Activated T-helper 2 cell treated with anti-CD3 and anti-CD28 coated beads, Interferon-gamma antibody, Interleukin-2, Interleukin-4, amounts not matched to agents 10 μg/mL and 5 μg/mL and 100 μg/mL, durations not matched to agents 14 hours and 24 hours and 36 hours (primary cell): ENCODE data around the gene COL5A1. TPM values are rescaled to one million over a fixed set of nuclear protein-coding genes. Genes with fewer than 3 reads are reported as not detected.
A peak's percentile ranks its signal among the peaks of the same experiment; 100 is the strongest.
"Not testable (repeated sequence)": the region's sequence is repeated elsewhere in the genome, so short reads cannot be mapped to it uniquely, and the experiment has no call there.

Source experiments
- DNase-seq: peaks from one replicate; pipeline ENCODE4 v3.0.0; 2021; ENCODE audit warnings: low spot score
- H3K27ac Mint-ChIP-seq: one replicate; pipeline ENCODE4 v1.8.0; 2021; ENCODE audit warnings: mixed read lengths
- H3K27me3 Mint-ChIP-seq: one replicate; pipeline ENCODE4 v1.8.0; 2021; ENCODE audit warnings: low read depth, mixed read lengths
- H3K36me3 Mint-ChIP-seq: one replicate; pipeline ENCODE4 v1.8.0; 2021; ENCODE audit warnings: low read depth, mixed read lengths
- H3K4me1 Mint-ChIP-seq: one replicate; pipeline ENCODE4 v1.8.0; 2021; ENCODE audit warnings: low read depth, mixed read lengths
- H3K4me3 Mint-ChIP-seq: one replicate; pipeline ENCODE4 v1.8.0; 2021; ENCODE audit warnings: low read depth, mild to moderate bottlenecking, moderate library complexity, mixed read lengths
- H3K9me3 Mint-ChIP-seq: one replicate; pipeline ENCODE4 v1.8.0; 2021; ENCODE audit warnings: mixed read lengths
- intact Hi-C: fragments of 100-400 bp; cut with micrococcal nuclease; formaldehyde crosslinking; loops from one replicate; pipeline ENCODE4 v1.15.1; 2023
- total RNA-seq: library from RNA; stranded (reverse); gene quantifications from 2 replicates; pipeline ENCODE4 v1.2.3, GENCODE V29; 2022

The COL5A1 gene
- total RNA-seq, 1 donor from 2014 or later: not detected

- peaks cover 4% of the 10 kb centered on the region for H3K4me1 Mint-ChIP-seq
- intact Hi-C loops: no loop called here
- no peak overlapping the region for H3K4me3 Mint-ChIP-seq
- H3K27ac Mint-ChIP-seq: no peak overlapping the region
- no peaks in the 10 kb centered on the region for H3K9me3 Mint-ChIP-seq
- H3K27me3 Mint-ChIP-seq: no peaks in the 10 kb centered on the region
- DNase-seq: no peak
- H3K36me3 Mint-ChIP-seq: no peaks in the 10 kb centered on the region
These were observed 54.8 kb downstream of the COL5A1 start for GRCh38 chr9:134696433-134696832.

GRCh38 chr9:134698111-134698510 lies 56.5 kb downstream of the COL5A1 start:
- intact Hi-C loops: loop anchor here (1.0 kb wide), 2 partner anchors 41 to 160 kb away; no protein-coding TSS in a partner anchor
- no peak overlapping the region for H3K27ac Mint-ChIP-seq
- peaks cover 3% of the 10 kb centered on the region for H3K4me1 Mint-ChIP-seq
- no peak for DNase-seq
- H3K9me3 Mint-ChIP-seq: no peaks in the 10 kb centered on the region
- no peaks in the 10 kb centered on the region for H3K36me3 Mint-ChIP-seq
- no peak overlapping the region for H3K4me3 Mint-ChIP-seq
- H3K27me3 Mint-ChIP-seq: no peaks in the 10 kb centered on the region

- no peaks in the 10 kb centered on the region for H3K9me3 Mint-ChIP-seq
- intact Hi-C loops: loop anchor here (1.0 kb wide), 2 partner anchors 41 to 160 kb away; no protein-coding TSS in a partner anchor
- no peaks in the 10 kb centered on the region for H3K4me1 Mint-ChIP-seq
- H3K4me3 Mint-ChIP-seq: no peak overlapping the region
- DNase-seq: peak; percentile 47
- no peaks in the 10 kb centered on the region for H3K36me3 Mint-ChIP-seq
- H3K27me3 Mint-ChIP-seq: no peaks in the 10 kb centered on the region
- H3K27ac Mint-ChIP-seq: no peak overlapping the region
These were observed 57.2 kb downstream of the COL5A1 start for GRCh38 chr9:134698587-134699342.

- no peaks in the 10 kb centered on the region for H3K36me3 Mint-ChIP-seq
- no peak for DNase-seq
- no peaks in the 10 kb centered on the region for H3K27me3 Mint-ChIP-seq
- H3K4me1 Mint-ChIP-seq: no peaks in the 10 kb centered on the region
- intact Hi-C loops: no loop called here
- H3K4me3 Mint-ChIP-seq: no peak overlapping the region
- H3K9me3 Mint-ChIP-seq: no peaks in the 10 kb centered on the region
- no peak overlapping the region for H3K27ac Mint-ChIP-seq
These were observed 57.7 kb downstream of the COL5A1 start for GRCh38 chr9:134699343-134699740.

GRCh38 chr9:134700636-134701350 lies 59.2 kb downstream of the COL5A1 start:
- no peak for DNase-seq
- Mint-ChIP-seq H3K9me3 (no peaks in the 10 kb centered on the region), H3K4me1 (no peaks in the 10 kb centered on the region), H3K27ac (no peak overlapping the region), H3K27me3 (no peaks in the 10 kb centered on the region), H3K36me3 (no peaks in the 10 kb centered on the region), H3K4me3 (no peak overlapping the region)
- intact Hi-C loops: no loop called here

- Mint-ChIP-seq H3K36me3 (no peaks in the 10 kb centered on the region), H3K4me1 (no peaks in the 10 kb centered on the region), H3K27me3 (no peaks in the 10 kb centered on the region), H3K27ac (no peak overlapping the region), H3K9me3 (no peaks in the 10 kb centered on the region), H3K4me3 (no peak overlapping the region)
- DNase-seq: no peak
- intact Hi-C loops: no loop called here
These were observed 60.1 kb downstream of the COL5A1 start for GRCh38 chr9:134701581-134702259.

GRCh38 chr9:134702291-134702690 lies 60.7 kb downstream of the COL5A1 start:
- Mint-ChIP-seq H3K9me3 (no peaks in the 10 kb centered on the region), H3K4me3 (no peak overlapping the region), H3K4me1 (no peaks in the 10 kb centered on the region), H3K27ac (no peak overlapping the region), H3K27me3 (no peaks in the 10 kb centered on the region), H3K36me3 (no peaks in the 10 kb centered on the region)
- intact Hi-C loops: no loop called here
- DNase-seq: no peak

- H3K27ac Mint-ChIP-seq, H3K9me3 Mint-ChIP-seq, H3K4me3 Mint-ChIP-seq, intact Hi-C loops, H3K27me3 Mint-ChIP-seq, DNase-seq, H3K36me3 Mint-ChIP-seq, H3K4me1 Mint-ChIP-seq: not testable (repeated sequence)
These were observed 62.1 kb downstream of the COL5A1 start for GRCh38 chr9:134703730-134704114.

GRCh38 chr9:134704498-134704897 lies 62.9 kb downstream of the COL5A1 start:
- Mint-ChIP-seq H3K36me3 (no peaks in the 10 kb centered on the region), H3K4me3 (no peak overlapping the region), H3K27me3 (no peaks in the 10 kb centered on the region), H3K9me3 (no peaks in the 10 kb centered on the region), H3K27ac (no peak overlapping the region), H3K4me1 (no peaks in the 10 kb centered on the region)
- intact Hi-C loops: no loop called here
- no peak for DNase-seq

- H3K27ac Mint-ChIP-seq: no peak overlapping the region
- H3K36me3 Mint-ChIP-seq: no peaks in the 10 kb centered on the region
- H3K4me3 Mint-ChIP-seq: no peak overlapping the region
- H3K4me1 Mint-ChIP-seq: no peaks in the 10 kb centered on the region
- H3K27me3 Mint-ChIP-seq: no peaks in the 10 kb centered on the region
- no peaks in the 10 kb centered on the region for H3K9me3 Mint-ChIP-seq
- intact Hi-C loops: no loop called here
- DNase-seq: no peak
These were observed 64.2 kb downstream of the COL5A1 start for GRCh38 chr9:134705786-134706185.

- no peak overlapping the region for H3K27ac Mint-ChIP-seq
- H3K4me1 Mint-ChIP-seq: no peaks in the 10 kb centered on the region
- H3K4me3 Mint-ChIP-seq: no peak overlapping the region
- no peaks in the 10 kb centered on the region for H3K27me3 Mint-ChIP-seq
- no peaks in the 10 kb centered on the region for H3K36me3 Mint-ChIP-seq
- no peak for DNase-seq
- no peaks in the 10 kb centered on the region for H3K9me3 Mint-ChIP-seq
- intact Hi-C loops: no loop called here
These were observed 64.9 kb downstream of the COL5A1 start for GRCh38 chr9:134706522-134706921.

GRCh38 chr9:134707031-134707680 lies 65.6 kb downstream of the COL5A1 start:
- DNase-seq: no peak
- H3K27ac Mint-ChIP-seq: no peak overlapping the region
- no peaks in the 10 kb centered on the region for H3K9me3 Mint-ChIP-seq
- no peaks in the 10 kb centered on the region for H3K36me3 Mint-ChIP-seq
- no peak overlapping the region for H3K4me3 Mint-ChIP-seq
- H3K4me1 Mint-ChIP-seq: no peaks in the 10 kb centered on the region
- intact Hi-C loops: no loop called here
- no peaks in the 10 kb centered on the region for H3K27me3 Mint-ChIP-seq
